ENCODE results near the gene FBXW11. TPM values are rescaled to one million over a fixed set of nuclear protein-coding genes. Genes with fewer than 3 reads are reported as not detected.
"Not testable (repeated sequence)": the region's sequence is repeated elsewhere in the genome, so short reads cannot be mapped to it uniquely, and the experiment has no call there.

FBXW11 gene
- polyA plus RNA-seq, 1 donor, result 34.6 TPM

DNA sequence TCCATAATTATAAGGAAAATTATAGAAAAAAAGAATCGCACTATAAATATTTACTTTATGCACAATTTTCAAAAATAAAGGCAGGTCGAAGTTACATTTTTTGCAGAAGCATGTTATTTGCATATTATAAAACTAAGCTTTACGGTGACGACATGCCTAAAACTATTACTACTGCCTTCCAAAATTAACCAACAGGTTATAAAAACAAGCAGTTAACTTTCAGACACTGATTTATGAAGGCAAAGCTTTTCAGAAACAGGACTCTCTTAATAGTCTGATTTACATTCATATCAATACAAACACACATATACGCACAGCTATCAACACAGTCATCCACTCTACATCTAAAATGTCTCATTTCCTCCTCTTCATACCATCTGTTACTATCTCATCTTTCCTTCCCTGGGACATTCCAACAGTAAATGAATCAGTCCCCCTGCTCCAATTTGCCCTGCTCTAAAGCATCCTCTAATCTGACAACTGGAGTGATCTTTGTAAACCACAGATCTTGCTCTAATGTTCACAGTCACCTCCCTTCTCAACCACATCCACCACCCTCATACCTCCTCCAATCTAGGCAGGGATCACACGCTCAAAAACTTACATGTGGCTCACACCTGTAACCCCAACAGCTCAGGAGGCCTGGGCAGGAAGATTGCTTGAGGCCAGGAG lies 21.6 kb downstream of the FBXW11 start:
- DNase-seq (ENCODE audit: low read depth), result no peak

DNA sequence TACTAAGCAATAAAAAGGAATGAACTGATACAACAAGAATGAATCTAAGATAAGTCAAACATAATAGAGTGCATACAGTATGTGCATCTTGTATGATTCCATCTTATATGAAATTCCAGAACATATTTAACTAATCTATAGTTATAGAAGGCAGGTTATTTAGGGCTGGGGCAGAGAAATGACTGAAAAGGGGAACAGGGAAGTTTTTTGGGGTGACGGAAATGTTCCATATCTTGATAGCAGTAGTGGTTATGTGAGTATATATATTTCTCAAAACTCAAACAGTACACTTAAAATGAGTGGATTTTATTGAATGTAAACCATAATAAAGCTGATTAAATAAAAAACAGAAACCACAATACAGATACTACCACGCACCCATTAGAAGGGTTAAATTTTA lies 24.6 kb downstream of the FBXW11 start:
- DNase-seq (ENCODE audit: low read depth), result no peak

DNA sequence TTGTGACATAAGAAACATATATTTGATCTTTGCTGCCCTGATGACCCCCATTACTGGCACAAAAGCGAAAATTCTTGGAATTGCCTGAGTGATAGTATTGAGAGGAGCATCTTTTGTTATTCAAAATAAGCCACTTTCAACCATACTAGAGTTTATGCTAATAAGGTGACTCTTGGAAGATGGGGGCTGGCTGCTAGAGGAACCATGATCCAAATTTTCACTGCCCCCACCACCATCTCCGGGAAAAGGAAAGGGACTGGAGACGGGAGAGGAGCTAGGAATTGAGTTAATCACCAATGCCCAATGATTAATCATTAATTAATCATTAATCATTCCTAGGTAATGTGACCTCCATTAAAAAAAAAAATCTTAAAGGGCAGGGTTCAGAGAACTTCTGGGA lies 25.6 kb downstream of the FBXW11 start:
- DNase-seq (ENCODE audit: low read depth), result no peak

DNA sequence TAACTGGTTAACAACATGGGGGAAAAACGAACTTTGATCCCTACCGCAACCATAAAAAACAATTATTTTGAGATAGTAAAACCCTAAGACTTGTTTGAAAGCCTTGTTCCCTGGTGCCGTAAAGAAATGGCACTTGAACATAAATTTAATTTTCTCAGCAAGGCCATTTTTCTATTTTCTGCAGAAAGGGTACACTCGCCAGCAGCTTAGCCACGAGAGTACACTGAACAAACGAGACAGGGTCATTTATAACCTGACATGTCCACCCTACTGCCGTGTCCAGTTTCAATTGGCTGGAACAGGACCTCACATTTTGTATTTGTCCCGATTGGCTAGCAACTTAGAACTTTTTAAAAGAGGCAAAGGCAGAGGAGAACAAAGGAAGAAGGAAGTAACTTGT lies 26.8 kb downstream of the FBXW11 start:
- no peak for DNase-seq (ENCODE audit: low read depth)

DNA sequence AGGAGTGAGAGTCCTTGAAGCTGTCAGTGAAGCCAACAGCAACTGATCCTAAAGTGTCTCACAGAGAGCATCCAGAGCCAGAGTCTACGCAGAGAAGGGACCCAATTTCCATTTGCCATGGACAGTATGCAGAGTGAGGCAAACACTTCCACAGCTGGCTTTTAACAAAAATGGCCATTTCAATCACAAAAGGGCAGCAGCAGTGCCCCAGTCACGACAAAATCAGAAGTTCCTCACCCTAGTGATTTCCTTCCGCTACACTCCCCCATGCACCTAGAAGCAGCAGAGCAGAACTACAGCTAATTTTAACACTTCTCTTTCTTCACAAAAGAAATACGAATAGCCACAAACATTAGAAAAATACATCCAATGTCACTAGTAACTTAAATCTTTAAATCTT lies 27.9 kb downstream of the FBXW11 start:
- DNase-seq (ENCODE audit: low read depth), result no peak

DNA sequence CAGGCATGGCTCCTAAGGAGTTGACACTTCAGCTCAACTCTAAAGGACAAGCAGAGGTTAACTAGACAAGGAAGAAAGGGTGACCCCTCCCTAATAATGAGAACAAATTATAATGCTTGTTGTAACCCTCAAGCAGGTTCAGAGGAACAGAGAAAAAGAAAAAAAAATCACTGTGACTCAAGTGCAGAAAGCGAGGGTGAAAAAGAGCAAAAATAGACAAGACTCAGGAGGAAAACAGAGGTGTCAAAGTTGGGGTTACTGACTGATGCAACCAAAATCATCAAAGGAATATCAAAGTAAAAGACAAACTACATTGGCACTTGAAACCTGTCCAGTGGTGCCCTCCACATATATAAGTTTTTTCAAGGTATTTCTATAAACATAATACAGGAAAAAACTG lies 28.4 kb downstream of the FBXW11 start:
- DNase-seq (ENCODE audit: low read depth), result no peak

DNA sequence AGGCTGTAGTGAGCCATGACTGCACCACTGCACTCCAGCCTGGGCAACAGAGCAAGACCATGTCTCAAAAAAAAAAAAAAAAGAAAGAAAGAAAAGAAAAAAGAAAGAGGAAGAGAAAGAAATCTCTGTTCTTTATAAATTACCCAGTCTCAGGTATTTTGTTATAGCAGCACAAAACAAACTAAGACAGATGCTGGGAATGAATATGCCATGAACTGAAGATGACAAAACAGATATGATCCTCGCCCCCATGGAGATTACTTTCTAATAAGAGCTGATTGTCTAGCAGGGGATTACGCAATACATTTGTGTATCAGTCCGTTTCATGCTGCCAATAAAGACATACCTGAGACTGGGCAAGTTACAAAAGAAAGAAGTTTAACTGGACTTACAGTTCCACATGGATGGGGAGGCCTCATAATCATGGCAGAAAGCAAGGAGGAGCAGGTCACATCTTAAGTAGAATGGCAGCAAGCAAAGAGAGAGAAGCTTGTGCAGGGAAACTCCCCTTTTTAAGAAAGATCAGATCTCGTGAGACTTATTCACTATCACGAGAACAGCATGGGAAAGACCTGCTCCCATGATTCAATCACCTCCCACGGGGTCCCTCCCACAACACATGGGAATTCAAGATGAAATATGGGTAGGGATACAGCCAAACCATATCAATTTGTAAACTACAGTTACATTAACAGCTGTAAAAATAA lies 29.0 kb downstream of the FBXW11 start:
- not testable (repeated sequence) for DNase-seq (ENCODE audit: low read depth)

DNA sequence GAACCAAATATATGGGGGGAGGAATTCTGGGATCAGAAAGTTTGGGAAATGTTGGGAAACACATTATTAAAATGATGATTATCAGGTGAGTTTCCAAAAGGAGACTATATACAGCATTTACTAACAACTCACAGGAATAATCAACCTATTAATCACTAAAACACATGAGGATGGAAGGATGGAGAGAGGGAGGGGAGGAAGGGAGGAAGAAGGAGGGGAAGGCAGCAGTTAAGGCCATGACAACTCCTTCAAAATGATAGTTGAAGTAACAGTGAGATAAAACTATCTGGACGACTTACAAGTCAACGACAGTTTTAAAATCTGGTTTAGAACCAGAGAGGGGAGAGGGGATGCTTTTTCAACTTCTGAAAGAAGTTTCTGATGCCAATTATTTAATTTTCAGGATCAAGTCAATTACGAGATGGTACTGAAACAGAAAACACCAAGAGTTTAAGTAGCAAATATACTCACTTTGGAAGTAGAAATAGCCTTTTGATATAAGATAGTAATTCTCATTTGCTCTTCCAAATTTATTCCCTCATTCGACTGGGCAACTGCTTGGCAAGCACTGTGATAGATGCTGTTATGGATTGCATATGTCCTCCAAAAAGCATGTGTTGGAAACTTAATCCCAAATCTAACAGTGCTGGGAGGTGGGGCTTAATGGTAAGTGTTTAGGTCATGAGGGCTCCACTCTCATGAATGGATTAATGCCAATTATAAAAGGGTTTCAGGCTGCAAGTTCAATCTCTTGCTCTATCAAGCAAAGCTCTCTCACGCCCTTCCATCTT lies 30.4 kb downstream of the FBXW11 start:
- DNase-seq (ENCODE audit: low read depth), result no peak

DNA sequence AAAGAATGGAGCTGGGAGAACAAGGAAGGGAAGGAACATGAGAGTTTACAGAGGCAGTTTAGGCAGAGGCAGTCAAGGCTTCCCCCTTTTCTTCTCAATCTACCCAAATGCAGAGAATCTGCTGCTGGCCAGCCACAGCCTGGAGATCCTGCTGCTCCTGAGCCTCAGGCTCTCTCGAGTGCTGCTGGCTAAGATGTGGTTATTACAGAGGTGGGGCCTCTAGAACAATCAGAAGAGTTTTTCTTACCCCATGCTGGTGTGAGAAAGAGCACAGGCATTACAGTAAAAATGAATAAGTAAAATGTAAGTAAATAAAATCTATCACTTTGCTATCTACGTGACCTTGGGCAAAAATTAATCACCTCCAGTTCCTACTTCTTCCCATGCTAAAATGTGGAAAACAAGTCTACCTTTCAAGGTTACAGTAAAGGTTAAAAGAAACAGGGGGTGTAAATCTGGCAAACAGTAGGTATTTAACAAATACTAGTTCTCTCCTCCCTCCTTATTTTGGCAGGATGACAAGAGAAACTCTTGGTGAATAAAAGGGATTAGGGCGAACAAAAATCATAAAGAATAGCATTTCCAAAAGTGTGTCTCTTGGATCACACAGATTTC lies 31.1 kb downstream of the FBXW11 start:
- DNase-seq (ENCODE audit: low read depth), result no peak

DNA sequence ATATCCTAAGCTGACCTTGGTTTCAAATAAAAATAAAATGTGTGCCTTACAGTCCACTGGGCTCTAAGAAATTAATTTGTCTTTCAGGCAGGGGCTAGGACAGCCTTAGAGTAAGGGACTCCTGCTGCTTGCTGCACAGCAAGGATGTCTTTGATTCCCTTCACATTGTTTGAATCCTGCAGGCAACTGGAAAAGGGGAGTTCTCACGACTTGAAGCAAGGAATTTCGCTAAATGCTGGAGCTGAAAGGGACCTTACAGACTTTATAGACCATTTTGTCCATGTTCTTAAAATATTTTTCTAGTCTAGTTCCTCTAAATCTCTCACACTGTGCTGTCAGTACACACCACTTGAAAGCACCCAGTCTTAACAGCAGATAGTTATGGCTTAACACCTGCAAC lies 35.6 kb downstream of the FBXW11 start:
- no peak for DNase-seq (ENCODE audit: low read depth)

DNA sequence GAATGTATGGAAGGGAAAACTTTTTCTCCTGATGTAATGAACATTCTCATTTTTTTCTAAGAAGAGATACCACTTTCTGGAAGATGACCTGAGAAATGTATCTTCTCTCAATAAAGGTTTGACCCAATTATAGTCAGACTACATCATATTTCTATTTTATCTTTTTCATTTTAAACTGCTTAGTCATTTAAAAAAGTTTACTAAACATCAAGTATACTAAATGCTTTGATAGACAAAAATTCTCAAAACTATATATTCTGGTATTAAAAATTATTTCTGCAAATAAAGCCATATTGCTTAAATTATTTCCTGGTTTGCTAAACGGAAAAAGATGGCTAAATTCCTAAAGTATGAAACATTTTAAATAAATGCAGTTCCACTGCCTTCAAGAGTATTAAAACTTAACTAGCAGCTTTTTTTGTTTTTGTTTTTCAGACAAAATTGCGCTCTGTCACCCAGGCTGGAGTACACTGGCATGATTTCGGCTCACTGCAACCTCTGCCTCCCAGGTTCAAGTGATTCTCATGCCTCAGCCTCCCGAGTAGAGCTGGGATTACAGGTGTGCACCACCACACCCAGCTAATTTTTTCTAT lies 37.1 kb downstream of the FBXW11 start:
- DNase-seq (ENCODE audit: low read depth), result no peak

DNA sequence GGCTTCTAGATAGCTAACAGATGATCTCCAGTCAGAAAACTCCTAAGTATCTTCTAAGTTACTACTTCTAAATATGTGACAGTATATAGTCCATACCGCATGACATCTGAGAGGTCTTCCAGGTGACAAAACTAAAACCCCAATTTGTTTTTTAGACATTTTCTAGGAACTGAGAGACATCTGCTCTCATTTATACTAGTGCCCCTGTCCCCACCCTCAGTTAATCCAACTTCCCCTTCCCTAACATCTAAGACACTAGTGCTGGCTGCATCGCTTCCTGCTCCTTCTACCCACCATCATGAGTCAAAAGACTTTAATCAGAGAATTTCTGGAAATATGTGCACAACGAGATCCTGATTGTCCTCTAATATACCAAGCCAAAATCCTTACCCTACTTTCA lies 37.9 kb downstream of the FBXW11 start:
- DNase-seq (ENCODE audit: low read depth), result no peak

DNA sequence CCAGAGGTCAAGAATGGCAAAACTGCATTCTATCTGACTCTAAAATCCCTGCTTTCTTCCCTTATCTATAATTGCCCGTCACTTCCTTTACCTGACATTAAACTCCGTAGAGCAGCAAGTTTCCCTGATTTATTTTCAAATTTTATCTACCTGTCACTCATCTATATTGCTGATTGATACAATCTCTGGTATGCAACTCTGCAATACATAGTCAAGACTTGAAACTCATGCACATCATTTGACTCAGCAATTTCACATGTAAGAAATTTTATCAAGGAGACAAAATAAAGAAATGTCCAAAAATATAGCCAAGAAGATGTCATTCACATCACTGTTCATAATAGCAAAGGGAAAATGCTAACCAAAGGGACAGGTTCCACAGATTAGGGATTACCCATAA lies 39.5 kb downstream of the FBXW11 start:
- no peak for DNase-seq (ENCODE audit: low read depth)

DNA sequence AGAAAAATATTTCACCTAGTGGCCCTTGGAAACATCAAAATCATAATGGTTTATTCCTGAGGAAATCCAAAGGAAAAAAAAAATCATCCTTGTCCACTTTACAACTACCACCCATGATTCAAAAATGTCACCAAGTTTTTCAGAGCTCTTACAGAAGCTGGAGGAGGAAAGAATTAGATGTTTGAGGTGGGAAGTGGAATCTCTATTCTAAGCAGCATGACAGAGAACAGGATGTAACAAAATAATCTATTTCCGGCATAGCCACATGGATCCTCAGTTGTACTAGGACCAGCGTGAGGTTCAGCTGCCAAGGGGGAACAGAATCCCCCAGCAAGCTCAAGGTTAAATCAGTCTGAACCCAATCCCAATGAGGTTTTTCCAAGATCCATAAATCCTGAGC lies 40.2 kb downstream of the FBXW11 start:
- DNase-seq (ENCODE audit: low read depth), result no peak

DNA sequence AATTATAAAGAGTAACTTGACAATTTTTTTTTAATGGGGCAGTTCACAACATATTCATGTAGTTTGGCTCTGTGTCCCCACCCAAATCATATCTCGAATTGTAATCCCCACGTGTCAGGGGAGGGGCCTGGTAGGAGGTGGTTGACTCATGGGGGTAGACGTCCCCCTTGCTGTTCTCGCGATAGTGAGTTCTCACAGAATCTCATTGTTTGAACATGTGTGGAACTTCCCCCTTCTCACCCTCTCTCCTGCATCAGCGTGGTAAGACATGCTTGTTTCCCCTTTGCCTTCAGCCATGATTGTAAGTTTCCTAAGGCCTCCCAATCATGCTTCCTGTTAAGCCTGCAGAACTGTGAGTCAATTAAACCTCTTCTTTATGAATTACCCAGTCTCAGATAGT lies 40.7 kb downstream of the FBXW11 start:
- no peak for DNase-seq (ENCODE audit: low read depth)

DNA sequence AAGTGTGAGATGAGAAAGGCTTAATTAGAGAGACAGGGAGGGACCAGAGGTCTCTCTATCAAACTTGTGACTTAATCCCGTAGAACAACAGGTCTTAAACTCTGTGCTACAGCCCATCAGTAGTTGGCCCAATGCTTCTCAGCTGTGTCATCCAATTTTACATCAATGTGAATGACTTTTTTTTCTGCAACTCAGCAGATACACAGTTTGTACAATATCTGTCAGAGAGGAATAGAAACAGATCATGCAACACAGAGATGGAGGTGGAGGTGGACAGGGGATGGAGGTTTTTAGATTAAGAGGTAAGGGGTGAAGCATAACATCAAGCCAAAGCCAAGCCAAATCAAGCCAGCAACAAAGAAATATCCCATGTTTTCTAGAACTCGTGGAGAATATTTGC lies 43.0 kb downstream of the FBXW11 start:
- no peak for DNase-seq (ENCODE audit: low read depth)

DNA sequence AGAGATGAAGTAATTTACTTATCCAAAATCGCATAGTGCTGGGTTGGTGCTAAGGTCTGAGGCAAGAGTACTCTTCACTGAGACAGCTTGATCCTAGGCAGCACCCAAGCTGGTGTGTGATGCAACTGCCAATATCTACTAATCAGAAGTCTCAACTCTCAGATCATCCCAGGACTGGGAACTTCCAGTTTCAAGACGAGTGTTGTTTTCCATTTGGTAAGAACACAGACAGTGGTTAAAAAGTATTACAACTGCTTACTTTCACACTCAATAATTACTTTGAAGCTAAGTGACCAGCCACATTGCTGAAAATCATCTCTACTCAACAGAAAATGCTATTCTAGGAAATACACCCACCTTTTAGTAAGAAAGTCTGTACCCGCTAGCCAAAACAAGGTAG lies 45.3 kb downstream of the FBXW11 start:
- no peak for DNase-seq (ENCODE audit: low read depth)

DNA sequence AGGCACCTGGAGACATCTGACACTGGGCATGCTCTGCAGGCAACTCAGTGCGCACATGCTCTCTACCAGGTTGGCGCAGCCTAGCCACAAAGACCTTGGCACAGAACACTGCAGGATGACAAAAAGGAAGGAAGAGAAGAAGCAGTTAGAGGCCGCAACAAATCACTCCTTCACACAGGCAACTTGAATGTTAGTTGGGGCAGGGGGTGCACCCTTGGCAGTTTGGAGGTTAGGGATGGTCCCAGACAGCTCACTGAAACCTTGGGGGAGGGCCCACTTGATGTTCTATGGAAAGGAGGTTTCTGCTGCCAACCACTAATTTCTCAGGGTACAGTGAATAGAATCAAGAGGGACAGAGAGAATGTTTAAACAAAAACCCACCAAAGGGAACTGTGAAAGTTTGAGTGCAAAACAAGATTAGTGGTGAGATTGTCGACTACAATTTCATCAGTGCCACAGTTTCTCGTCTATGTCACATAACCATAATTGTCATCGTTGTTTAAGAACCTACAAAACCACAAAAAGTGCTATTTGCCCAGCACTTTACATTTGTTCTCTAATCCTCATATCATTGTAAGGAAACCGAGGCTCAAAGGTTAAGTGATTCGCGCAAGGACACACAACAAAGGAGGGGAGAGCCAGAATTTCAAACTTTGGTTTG lies 48.7 kb downstream of the FBXW11 start:
- DNase-seq (ENCODE audit: low read depth), result no peak

DNA sequence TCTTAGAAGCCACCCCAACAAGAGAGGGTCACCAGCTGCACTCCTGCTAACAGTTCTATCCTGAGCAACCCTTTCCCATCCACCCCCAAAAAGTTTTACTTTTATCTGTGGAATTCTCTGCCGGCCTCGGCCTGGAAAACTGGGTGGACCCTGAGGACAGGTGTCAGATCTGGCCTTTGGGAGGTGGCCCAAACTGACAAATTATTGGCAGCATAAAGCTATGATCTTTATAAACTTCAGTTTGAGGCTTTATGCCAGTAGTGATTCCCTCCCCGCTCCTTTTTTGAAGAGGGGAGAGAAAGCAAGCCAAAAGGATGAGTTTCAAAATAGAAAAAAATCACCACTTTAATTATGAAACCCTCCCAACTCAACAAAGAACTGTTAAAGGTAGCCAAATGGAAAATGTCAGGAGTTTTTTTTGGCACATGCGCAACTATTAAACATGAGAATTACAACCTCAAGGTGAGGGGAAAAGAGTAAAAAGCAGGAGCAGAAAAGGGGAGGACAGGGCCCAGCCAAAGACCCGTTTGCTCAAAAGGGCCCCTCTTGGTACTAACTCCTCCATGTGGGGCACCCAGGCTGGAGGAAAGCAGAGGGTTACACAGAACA lies 49.4 kb downstream of the FBXW11 start:
- DNase-seq (ENCODE audit: low read depth), result no peak

DNA sequence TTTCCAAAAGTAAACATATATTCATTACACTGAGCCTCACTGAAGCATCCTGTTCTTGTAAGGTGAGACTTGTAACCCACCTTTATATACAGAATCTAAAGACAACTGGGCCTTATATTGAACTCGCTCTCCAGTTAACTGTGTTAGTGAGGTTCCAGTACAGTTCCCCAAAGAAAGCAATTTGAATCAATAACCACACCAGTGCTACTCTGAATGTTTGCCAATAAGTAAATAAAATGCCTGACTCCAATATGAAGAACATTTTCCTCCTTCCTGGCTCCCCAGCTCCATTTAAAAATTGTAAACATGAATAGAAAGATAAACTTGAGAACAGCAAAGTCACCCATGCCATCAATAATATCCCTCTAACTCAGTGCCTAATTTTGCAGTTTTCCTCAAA lies 50.1 kb downstream of the FBXW11 start:
- no peak for DNase-seq (ENCODE audit: low read depth)

DNA sequence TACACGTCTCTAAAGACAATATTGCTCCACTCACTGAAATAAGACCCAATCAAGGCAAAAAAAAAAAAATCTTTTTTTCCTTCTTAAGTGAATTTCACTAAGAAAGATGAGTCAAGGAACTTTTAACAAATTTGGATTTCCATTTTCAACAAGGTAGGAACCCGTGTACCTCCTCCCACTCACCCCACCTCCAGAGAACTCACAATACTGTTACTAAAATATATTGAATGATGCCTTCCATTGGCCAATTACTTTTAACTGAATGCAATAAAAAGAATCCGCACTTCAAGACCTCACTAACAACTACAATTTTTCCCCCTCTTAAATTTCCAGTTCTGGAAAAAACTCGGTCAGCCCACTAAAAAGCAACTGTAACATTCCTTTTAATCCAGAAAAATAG lies 50.7 kb downstream of the FBXW11 start:
- no peak for DNase-seq (ENCODE audit: low read depth)

Data from forelimb muscle (tissue), 1 donor.